ENCODE measurements around the gene IGIP.

- TF ChIP-seq CTCF (conservative IDR thresholded peaks at IDR 0.05; ENCODE audit: low read length): no peak
- TF ChIP-seq EZH2phosphoT487 (IDR thresholded peaks at IDR 0.05; ENCODE audit: borderline replicate concordance): no peak
Observed at GRCh38 chr5:140166911-140167310, 41.2 kb downstream of the IGIP start.

Measured in Loucy (cell line).